Gastrocnemius medialis (tissue), 4 donors: Measurements from ENCODE around the gene TMSB10.

Experiments
- CTCF ChIP-seq, 5 experiments: fragments of 450-650 bp in 3 of 5; fragments of 200-600 bp in 2 of 5; sonication (generic) in 2 of 5; IDR thresholded peaks in 4 of 5; conservative IDR thresholded peaks in 1 of 5; 1 replicate in 4 of 5; 2 replicates in 1 of 5; pipeline ENCODE4 v1.5.1; 2016 to 2019; ENCODE audit warnings: antibody characterized with exemption in 5 of 5, mild to moderate bottlenecking in 3 of 5, moderate library complexity in 3 of 5
- POLR2A ChIP-seq, 2 donors: fragments of 450-650 bp; IDR thresholded peaks; one replicate each; pipeline ENCODE4 v1.6.1; 2017; ENCODE audit warnings: antibody characterized with exemption in 2 of 2, mild to moderate bottlenecking in 2 of 2, moderate library complexity in 2 of 2

- TF ChIP-seq CTCF (IDR thresholded peaks at IDR 0.05 in 4 of 5, conservative IDR thresholded peaks at IDR 0.05 in 1 of 5) (no peak), POLR2A (IDR thresholded peaks at IDR 0.05) (no peak)
These were observed 2.9 kb upstream of the TMSB10 start for GRCh38 chr2:84902526-84902925.
